AG08395 (cell line): ENCODE measurements around the gene PAX7.

Experiments
- DNase-seq: peaks from one replicate; pipeline ENCODE4 v3.0.0; 2012; ENCODE audit warnings: mixed read lengths, low spot score

Gene PAX7

GRCh38 chr1:18703041-18703621 is 72.5 kb downstream of the PAX7 start:
- no peak for DNase-seq

DNA sequence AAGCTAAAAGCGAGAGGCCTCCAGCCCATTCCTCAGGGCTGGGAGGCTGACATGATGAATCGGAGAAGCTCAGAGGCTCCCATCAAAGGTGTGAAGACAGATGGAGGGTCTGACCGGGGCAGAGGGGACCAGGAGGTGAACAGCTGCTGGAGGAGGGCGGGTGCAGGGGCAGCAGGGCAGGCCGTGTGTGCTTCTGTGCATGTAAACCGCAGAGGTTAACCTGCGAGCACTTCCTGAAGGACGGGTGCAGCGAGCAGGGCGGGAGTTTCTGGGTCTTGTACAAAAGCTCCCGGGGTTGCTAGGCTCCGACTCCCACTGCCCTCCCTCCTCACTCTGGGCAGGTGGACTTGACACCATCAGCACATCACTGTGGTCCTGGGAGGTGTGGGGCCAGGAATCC is 75.2 kb downstream of the PAX7 start:
- DNase-seq: no peak

- DNase-seq: no peak
Measured at GRCh38 chr1:18707696-18708257, 77.1 kb downstream of the PAX7 start.

- no peak for DNase-seq
Measured at GRCh38 chr1:18710002-18710401, 79.4 kb downstream of the PAX7 start.

DNA sequence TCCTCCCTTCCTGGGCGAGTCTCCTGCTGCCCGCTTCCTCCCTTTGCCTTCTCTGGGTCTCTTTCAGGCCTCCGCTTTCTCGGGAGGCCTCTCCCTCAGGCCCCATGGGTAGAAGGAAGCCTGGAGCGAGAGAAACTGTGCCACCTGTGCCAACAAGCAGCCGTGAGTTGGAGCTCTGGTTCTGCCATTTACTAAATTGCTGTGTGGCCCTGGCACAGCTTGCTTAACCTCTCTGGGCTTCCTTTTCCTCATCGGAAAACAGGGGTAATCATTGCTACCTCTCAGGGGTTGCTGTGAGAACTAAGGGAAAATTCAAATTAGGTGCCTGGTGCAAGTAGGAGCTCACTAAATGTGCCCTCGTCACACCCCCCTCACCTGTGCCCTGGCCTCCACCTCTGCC is 80.4 kb downstream of the PAX7 start:
- no peak for DNase-seq

DNA sequence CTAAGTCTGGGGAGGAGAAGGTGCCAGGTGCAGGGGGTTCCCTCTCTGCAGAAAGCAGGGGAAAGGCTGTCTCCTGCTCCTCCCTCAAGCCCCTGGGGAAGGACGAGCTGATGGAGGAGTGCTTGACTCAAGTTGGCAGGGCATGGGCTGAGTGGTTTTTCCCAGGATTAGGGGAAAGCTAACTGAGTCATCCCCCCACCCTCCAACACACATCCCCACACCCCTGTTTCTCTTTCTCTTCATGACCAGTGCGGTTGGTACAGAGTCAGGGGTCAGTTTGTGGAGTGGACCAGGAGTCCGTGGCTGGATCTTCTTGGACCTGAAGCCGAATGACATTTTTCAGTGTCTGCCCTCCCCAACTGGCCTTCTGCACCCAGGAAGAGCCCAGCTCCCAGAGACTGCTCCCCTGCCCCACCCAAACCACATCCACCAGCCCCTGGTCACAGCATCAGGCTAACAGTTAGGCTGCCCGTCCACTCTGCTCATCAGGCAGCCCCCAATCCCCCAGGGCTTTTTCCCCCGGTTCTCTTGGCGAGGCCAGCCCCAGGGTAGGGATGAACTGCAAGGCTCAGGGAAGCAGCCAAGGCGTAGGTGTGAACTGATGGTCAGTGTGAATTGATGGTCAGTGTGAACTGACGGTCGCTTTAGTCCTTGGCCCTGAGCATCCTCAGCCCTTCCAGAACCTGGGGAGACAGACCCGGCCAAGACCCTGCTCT is 81.0 kb downstream of the PAX7 start:
- no peak for DNase-seq

- no peak for DNase-seq
Measured at GRCh38 chr1:18712252-18712600, 81.6 kb downstream of the PAX7 start.

DNA sequence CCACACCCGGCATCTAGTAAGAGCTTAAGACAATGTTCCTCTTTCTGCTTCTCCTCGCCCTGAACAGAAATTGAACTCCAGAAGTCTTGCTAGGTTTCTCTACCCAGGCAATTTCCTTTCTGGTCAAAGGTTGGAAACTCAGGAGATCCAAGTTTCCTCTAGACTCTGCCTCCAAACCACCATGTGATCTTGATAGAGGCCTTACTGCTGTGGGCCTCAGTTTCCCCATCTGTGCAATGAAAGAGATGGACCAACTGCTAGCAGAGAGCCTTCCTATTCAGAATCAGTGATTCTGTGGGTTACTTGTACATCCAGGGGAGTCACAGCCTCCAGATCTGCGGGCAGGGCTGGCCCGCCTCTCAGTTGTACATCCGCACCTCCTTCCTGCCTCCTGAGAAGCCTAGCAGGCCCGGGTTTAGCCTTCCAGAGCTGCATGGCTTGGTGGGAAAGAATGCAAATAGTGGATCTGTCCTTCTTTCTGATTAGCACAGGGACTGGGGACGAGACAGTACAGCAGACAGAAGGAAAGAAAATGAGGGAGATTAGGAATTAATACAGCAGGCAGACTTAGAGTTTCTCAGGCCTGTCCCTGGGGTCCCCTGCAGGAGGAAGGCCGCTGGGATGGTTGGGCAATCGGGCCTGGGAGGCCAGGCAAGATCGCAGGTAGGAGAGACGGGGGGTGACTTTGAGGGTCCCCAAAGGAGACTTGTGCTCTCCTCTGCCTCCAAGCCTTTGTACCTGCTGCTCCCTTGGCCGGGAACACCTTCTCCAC is 83.9 kb downstream of the PAX7 start:
- no peak for DNase-seq

- DNase-seq: no peak
Measured at GRCh38 chr1:18716112-18716784, 85.6 kb downstream of the PAX7 start.

DNA sequence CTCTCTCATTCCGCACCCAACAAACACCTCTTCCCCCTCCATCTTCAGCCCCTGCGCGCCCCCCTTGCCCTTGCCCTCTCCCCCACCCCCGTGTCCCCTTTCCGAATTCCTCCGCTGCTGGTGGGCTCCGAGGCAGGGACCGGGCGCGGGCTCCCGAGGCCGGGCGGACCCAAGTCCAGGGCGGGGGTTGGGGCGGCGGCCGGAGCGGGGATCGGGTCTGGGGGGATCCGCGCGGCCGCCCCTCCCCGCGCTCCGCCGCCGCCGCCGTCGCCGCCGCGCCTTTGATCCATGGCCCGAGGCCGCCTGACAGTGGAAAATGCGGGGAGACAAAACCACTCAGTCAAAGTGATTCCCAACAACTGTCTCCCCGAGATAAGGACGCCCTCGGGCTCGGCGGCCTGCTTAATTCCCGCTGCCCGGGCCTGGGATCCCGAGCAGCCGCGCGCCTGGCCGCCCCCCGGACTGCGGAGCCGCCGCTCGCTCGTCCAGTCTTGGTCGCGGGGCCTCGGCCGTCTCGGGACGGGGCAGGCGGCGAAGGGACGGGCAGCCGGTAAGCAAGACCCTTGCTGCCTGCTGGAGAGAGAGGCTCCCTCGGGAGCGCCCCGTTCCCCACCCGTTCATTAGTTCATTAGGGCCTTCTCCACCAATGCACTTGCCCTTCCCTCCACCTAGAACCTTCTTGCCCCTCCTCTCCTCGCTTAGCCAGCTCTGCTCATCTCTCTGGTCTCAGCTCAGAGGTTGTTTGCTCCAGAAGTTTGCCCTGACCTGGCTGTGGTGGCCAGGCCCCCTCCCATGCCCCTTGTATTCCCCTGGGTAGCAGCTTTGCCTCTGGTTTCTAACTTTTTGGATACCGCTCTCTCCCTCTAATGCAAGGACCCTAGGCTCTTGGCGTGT is 86.4 kb downstream of the PAX7 start:
- no peak for DNase-seq

DNA sequence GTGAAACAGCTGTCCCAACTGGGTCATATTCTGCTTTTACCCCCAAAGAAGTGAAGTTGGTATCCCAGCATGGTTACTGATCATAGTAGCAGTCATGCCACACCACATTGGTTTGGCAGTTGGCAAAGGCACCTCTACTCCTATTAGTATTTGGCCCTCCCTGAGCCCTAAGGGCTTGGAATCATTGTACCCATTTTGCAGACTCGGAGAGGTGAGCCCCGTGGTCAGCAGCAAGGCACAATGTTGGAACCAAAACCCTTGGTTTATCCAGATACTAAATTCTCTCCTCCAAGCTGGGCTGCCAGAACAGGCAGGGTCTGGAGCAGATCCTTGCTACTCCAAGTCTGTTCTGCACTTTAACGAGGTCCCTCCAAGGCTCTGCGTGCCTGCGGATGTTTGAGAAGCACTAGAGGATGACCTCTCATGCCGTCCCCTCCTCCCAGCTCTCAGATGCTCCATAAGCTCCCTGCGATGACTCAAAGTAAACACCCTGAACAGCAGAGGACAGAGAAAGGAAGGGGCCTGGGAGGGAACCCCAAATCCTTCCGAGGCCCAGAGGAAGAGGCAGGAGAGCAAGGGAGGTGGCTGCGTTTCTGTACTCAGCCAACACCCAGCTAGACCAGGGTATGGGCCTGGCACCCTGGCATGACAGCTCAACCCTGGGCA is 89.3 kb downstream of the PAX7 start:
- DNase-seq: no peak

DNA sequence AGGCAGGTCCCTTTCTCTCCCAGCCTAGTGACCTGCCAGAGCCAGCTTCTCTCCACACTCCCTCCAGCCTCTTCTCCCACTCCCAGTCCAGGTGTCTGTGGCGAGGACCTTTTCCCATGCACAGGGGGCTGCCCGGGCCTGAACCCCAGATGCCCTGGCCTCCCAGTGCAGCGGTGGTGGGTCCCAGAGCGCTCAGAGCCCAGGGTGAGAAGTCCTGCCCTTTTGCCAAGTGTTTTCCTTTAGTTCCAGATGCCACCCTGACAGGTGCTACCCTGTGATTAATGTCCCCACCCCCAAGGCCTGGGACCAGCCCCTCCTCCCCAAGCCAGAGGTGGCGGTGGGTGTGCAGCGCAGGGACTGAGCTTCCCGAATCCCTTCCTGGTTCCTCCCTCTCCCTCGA is 90.4 kb downstream of the PAX7 start:
- no peak for DNase-seq

DNA sequence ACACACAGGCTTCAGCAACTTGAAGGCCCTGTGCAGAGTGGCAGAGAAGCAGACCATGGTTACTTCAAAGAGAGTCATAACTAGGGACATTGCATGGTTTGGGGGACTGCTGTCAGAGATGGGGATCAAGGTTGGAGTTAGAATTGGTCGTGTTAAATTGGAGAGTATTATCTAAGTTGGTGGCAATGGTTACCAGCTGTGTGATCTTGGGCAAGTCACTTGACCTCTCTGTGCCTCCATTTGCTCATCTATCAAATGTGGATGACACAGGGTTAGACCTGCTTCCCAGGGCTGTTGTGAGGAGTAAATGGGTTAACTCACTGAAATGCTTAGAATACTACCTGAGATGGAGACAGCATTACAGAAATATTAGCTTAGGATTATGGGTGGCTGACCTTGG is 91.1 kb downstream of the PAX7 start:
- no peak for DNase-seq

GRCh38 chr1:18722270-18722669 is 91.6 kb downstream of the PAX7 start:
- DNase-seq: no peak

DNA sequence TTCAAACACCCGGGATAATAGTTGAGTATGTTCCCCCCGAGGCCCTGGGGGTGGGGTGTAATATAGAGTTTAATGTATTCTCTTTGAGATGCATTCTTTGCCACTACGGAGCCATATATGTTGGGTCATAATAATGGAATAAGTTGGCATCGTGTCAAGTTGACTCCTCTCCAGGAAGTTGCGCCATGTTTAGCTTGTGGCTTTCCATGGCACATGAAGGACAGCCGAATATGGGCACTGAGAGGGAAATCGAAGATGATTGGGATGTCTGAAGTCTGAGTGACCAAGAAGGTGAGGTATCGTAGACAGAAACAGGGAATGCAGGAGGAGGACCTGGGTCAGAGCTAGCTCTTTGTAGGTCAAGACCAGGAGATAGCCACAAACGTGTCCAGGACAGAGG is 92.6 kb downstream of the PAX7 start:
- no peak for DNase-seq

DNA sequence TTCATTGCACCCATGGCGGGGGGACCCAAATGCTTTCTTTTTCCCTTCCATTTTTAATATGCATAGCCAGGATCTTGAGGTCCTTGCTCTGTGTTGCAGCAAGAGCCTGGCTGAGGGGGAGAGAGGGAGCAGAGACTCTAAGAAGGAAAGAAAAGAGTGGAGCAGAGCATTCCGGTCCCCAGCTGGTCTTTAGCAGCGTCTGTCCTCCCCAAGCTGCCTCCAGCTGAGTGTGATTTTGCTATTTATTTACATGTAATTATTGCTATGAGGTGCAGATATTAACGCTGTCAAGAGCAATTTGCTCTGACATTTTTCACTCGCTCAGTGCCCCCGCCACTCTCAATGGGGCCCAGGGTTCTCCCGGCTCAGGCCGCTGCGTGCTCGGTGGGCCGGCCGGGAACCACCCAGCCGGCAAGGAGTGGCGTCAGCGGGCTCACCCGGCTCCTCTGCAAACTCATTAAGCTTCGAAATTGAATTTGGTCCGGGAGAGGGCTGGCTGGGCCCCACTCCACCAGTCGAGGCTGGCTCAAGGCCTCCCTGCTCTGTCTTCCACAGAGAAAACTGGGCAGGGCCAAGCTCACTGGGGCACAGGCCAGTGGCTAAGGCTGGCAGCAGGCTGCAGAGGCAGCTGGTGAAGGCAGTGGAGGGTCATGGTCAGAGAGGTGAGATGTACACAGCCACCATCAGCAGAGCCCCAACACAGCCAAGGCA is 93.2 kb downstream of the PAX7 start:
- DNase-seq: no peak

- no peak for DNase-seq
Measured at GRCh38 chr1:18724801-18725200, 94.2 kb downstream of the PAX7 start.

- DNase-seq: no peak
Measured at GRCh38 chr1:18725231-18725895, 94.7 kb downstream of the PAX7 start.

- no peak for DNase-seq
Measured at GRCh38 chr1:18726368-18726767, 95.7 kb downstream of the PAX7 start.

DNA sequence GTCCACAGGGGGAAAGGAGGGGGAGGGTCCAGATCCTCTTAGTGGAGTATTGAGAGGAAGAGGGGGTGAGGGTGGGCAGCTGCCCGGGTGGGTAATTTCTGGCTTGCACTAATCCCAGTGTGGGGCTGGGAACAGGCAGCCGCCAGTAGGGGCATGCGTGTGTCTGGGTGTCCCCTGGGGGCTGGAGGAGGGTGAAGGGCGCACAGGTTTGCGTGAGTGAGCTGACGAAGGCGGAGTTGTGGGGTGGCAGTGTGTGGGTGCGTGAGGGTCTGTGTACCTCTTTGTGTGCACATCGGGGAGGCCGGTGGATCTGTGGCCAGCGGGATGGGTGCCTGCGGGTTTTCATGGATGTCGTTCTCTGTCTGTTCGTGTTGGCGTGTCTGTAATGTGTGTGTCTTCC is 97.3 kb downstream of the PAX7 start:
- DNase-seq: no peak
